Mesodermal cell (in vitro differentiated cells): ENCODE data around the gene DCTN4.

Experiments
- H3K27ac ChIP-seq: 2 replicates; pipeline ENCODE4 v1.7.0; 2013; ENCODE audit warnings: mild to moderate bottlenecking, low read depth, low read length, moderate library complexity; ENCODE audit not compliant: severe bottlenecking
- H3K36me3 ChIP-seq: 2 replicates; pipeline ENCODE4 v1.7.1; 2013; ENCODE audit warnings: mild to moderate bottlenecking, low read length, moderate library complexity; ENCODE audit not compliant: control insufficient read depth, insufficient read depth
- H3K4me1 ChIP-seq: one replicate; pipeline ENCODE4 v1.7.1; 2013; ENCODE audit warnings: mild to moderate bottlenecking, low read length; ENCODE audit not compliant: insufficient read depth, control insufficient read depth, poor library complexity, severe bottlenecking
- H3K4me3 ChIP-seq: 2 replicates; pipeline ENCODE4 v1.7.0; 2013; ENCODE audit warnings: low read length, control low read depth, mild to moderate bottlenecking; ENCODE audit not compliant: insufficient read depth, poor library complexity, severe bottlenecking; ENCODE audit errors: extremely low read depth
- H3K9me3 ChIP-seq: 2 replicates; pipeline ENCODE4 v1.7.1; 2013; ENCODE audit warnings: mild to moderate bottlenecking, low read length, moderate library complexity; ENCODE audit not compliant: control insufficient read depth
- WGBS, 2 experiments: methylation state at CpG; one replicate each; pipeline ENCODE4 v1.1.5; 2013; ENCODE audit warnings: missing lambda C conversion rate in 2 of 2; ENCODE audit not compliant: insufficient coverage in 2 of 2; 5-methylcytosine and 5-hydroxymethylcytosine counted together

Gene DCTN4

DNA sequence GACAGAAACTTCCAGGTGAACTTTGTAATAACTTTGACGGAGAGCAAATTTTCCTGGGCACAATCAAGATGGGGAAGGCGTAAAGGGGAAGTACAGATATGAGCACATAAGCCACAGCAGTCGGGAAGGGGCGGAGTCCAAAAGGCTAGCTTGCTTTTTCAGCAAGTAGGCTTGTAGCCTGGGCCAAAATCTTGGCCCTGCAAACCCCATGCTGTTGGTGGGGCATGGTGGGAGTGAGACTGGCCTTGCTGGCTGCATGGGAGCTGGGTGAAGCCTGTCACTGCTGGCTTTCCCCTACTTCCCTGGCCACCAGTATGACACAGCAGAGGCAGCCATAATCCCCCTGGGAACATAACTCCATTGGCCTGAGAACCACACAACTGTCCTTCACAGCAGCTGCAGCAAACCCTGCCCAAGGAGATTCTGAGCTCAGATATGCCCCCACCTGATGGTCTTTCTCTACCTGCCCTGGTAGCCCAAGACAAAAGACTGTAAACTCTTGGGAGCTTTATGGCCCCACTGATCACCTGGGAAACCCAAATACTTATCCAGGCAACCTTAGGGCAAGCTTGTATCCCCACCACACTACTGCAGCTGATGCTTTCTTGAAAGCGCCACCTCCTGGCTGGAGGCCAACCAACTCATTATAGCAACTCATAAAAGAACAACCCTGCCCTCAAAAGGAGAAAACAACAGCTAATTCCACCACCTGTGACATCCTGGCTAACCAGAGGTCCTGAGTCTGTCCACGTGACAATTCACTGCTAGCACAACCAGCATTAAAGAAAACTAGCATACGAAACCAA lies 24.0 kb downstream of the DCTN4 start:
- peaks cover 73% of the 10 kb centered on the region for H3K36me3 ChIP-seq
- no peaks in the 10 kb centered on the region for H3K4me1 ChIP-seq
- no peaks in the 10 kb centered on the region for H3K9me3 ChIP-seq
- WGBS, 2 experiments = 86 to 88% methylated on average over 6 of the region's 7 CpGs
- no peak overlapping the region for H3K27ac ChIP-seq
- no peak overlapping the region for H3K4me3 ChIP-seq

DNA sequence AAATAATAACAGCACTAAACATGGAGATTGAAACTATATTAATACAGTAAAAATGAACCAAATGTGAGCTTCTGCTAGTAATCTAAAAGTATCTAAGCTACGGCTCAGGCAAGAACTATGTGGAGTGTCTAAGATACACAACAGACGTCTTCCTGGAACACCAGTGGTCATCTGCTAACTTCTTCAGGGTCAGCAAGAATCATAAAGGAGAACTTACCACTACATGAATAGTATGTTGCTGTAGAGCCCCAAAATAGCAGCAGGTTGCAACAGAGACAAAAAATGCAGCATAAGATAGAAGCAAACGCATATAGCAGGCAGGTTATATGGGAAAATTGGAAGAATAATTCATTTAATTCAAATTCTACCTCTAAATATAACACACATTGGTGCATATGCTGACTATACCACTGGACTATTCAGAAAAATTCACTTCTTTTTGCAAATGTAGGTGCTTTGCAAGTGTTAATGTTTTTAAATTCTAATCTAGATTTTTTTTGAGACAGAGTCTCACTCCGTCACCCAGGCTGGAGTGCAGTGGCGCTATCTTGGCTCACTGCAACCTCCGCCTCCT lies 27.1 kb downstream of the DCTN4 start:
- Histone ChIP-seq H3K9me3 (no peaks in the 10 kb centered on the region), H3K4me1 (no peaks in the 10 kb centered on the region), H3K4me3 (no peak overlapping the region), H3K27ac (no peak overlapping the region), H3K36me3 (peaks cover 65% of the 10 kb centered on the region)
- 93% methylated on average over 3 to 5 of the region's 6 CpGs for WGBS, 2 experiments

- H3K4me1 ChIP-seq = no peaks in the 10 kb centered on the region
Measured at GRCh38 chr5:150729859-150730258, 29.0 kb downstream of the DCTN4 start.

GRCh38 chr5:150723845-150724244 lies 35.0 kb downstream of the DCTN4 start:
- H3K4me1 ChIP-seq = no peaks in the 10 kb centered on the region
- H3K27ac ChIP-seq = no peak overlapping the region
- H3K4me3 ChIP-seq = no peak overlapping the region
- peaks cover 68% of the 10 kb centered on the region for H3K36me3 ChIP-seq
- no CpG with 5 or more reads among the region's 2 CpGs for WGBS, 2 experiments
- no peaks in the 10 kb centered on the region for H3K9me3 ChIP-seq

More at GRCh38 chr5:150729859-150730258, 29.0 kb downstream of the DCTN4 start:
- Histone ChIP-seq H3K27ac (no peak overlapping the region), H3K4me3 (no peak overlapping the region), H3K36me3 (peaks cover 65% of the 10 kb centered on the region), H3K9me3 (no peaks in the 10 kb centered on the region)
- 100% methylated on average over 1 of the region's 4 CpGs; no CpG with 5 or more reads in 1 of the 2 experiments for WGBS, 2 experiments

DNA sequence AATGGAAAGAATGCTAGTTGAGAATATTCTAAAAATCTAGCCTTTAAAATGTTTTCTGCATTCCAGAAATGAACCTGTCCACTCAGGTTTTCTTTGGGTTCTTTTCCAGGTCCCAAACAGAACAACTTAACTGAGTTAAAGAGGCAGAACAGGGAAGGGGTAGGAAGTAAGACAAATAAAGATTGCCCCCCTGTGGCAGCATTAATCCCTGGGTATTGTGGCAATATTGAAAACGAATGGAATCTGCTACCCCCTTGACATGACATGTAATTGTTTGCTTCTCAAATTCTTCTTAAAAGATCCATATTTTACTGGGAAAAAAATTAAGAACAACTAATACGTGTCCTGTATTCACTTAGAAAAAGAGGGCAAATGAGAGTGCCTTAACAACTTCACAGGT lies 48.7 kb downstream of the DCTN4 start:
- no CpG with 5 or more reads among the region's 2 CpGs for WGBS, 2 experiments
- Histone ChIP-seq H3K36me3 (peaks cover 69% of the 10 kb centered on the region), H3K4me1 (no peaks in the 10 kb centered on the region), H3K4me3 (no peak overlapping the region), H3K27ac (no peak overlapping the region), H3K9me3 (no peaks in the 10 kb centered on the region)

GRCh38 chr5:150706776-150707390 lies 51.9 kb downstream of the DCTN4 start:
- Histone ChIP-seq H3K9me3 (no peaks in the 10 kb centered on the region), H3K36me3 (peaks cover 41% of the 10 kb centered on the region), H3K27ac (peak overlapping the region; percentile 30), H3K4me3 (no peak overlapping the region), H3K4me1 (no peaks in the 10 kb centered on the region)
- WGBS, 2 experiments = 89% methylated on average over 2 to 3 of the region's 4 CpGs

- WGBS, 2 experiments = 83 to 100% methylated on average over 2 to 3 of the region's 3 CpGs
- Histone ChIP-seq H3K4me1 (no peaks in the 10 kb centered on the region), H3K27ac (no peak overlapping the region), H3K36me3 (peaks cover 14% of the 10 kb centered on the region), H3K4me3 (no peak overlapping the region), H3K9me3 (no peaks in the 10 kb centered on the region)
Measured at GRCh38 chr5:150703762-150704161, 55.1 kb downstream of the DCTN4 start.

DNA sequence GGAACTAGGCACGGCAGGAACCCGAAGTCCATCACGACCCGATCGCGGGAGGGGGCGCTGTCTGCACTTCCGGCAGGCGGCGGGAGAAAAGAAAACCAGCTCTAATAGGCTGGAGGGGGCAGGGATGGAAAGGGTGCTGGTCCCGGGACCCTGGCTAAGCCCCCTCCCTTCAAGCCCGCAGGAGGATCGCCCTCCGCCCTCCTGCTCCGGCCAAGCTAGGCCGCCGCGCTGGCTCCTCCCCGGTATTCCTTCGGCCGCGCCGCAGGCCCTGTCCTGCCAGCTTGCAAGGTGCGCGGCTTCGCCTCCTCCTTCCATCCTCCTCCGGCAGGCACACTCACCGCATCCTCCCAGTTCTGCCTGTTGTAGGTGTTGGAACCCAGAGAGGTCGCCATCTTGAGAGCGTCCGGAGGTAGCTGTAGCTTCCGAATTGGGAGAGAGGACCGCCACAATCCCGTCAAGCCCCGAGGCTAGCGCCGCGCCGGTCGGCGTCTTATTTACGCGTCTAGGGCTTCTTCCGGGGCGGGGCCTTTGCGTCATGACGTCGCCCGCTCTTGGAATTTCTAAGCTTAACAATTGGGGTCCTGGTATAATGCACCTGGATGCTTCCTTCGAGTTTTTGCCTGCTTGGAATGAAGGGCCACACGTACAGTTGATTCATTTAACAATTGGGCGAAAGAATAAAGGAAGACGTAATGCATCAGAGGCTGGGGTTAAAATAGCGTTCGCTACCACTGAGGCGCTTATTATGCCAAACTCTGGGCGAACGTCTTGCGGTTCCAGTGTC lies 58.0 kb downstream of the DCTN4 start, which contains the start of gene RBM22:
Gene RBM22, minus strand, starts transcription at position 469 of the 784 bp plus-strand sequence. Its CDS starts 77 bp downstream, at position 392.
- H3K4me3 ChIP-seq = peak within 1 kb of the TSS; percentile 95
- peak within 1 kb of the TSS; percentile 90 for H3K27ac ChIP-seq
- peaks cover 33% of the 10 kb centered on the region for H3K36me3 ChIP-seq
- no peaks in the 10 kb centered on the region for H3K4me1 ChIP-seq
- no peaks in the 10 kb centered on the region for H3K9me3 ChIP-seq
- whole genome bisulfite sequencing, 2 experiments = 0 to 1% methylated on average over 52 to 53 of the region's 59 CpGs

- Histone ChIP-seq H3K4me3 (peak overlapping the region; percentile 95), H3K27ac (peak overlapping the region; percentile 90), H3K9me3 (no peaks in the 10 kb centered on the region), H3K36me3 (peaks cover 39% of the 10 kb centered on the region), H3K4me1 (no peaks in the 10 kb centered on the region)
- 7 to 26% methylated on average over 10 to 15 of the region's 15 CpGs for WGBS, 2 experiments
Measured at GRCh38 chr5:150700246-150700593, 58.6 kb downstream of the DCTN4 start.

GRCh38 chr5:150694612-150695011 lies 64.2 kb downstream of the DCTN4 start:
- Histone ChIP-seq H3K9me3 (no peaks in the 10 kb centered on the region), H3K36me3 (peaks cover 89% of the 10 kb centered on the region), H3K27ac (no peak overlapping the region), H3K4me1 (no peaks in the 10 kb centered on the region), H3K4me3 (no peak overlapping the region)
- 100% methylated on average over 3 of the region's 3 CpGs; no CpG with 5 or more reads in 1 of the 2 experiments for WGBS, 2 experiments
